GM21447 (cell line): ENCODE measurements around the gene FAM53B.

Experiments
- ATAC-seq: cut with Tn5 transposase; IDR thresholded peaks from one replicate; pipeline ENCODE4 v1.9.1; 2021; ENCODE audit not compliant: unreplicated experiment

FAM53B gene

GRCh38 chr10:124742413-124743190 lies 1.6 kb downstream of the FAM53B start:
- no peak for ATAC-seq

GRCh38 chr10:124741922-124742412 lies 2.2 kb downstream of the FAM53B start:
- ATAC-seq, result no peak

GRCh38 chr10:124741281-124741921 lies 2.8 kb downstream of the FAM53B start:
- peak; percentile 46 for ATAC-seq

GRCh38 chr10:124740369-124741280 lies 3.6 kb downstream of the FAM53B start:
- ATAC-seq, result peak; percentile 18

GRCh38 chr10:124739986-124740368 lies 4.2 kb downstream of the FAM53B start:
- ATAC-seq, result no peak

DNA sequence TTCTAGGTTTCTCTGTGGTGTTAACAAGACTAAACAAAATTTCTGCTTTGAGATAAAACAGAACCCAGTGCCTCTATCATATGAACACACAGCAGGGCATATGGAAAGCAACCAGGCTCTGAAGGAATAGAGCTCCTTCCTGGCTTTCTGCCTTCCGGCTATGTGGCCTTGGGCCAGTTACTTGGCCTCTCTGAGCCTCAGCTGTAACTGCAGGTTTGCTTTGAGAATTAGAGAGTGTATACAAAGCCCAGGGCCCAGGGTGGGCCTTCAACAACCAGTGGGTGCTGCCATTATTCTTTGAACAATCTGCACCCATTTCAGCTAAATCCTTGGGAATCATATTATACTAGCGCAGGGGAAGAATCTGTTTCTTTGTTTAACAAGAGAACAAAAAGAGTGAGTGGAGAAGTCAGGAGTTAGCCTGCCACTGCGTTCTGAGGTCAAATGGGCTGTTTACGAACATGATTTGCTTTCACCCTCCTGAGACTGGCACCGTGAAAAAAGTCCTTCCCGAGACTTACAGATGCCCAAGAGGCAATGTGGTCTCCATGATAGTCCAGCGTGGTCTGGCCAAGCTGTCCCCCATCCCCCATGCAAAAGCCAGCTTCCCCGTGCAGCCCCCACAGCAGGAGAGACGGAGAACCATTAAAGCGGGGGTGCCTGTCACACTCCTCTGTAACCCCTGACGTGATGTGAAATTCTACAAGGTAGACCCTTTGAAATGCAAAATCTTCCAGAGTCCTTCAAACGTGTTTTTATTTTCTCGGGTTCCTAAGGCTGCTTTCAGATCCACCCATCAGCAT lies 4.9 kb downstream of the FAM53B start:
- ATAC-seq, result no peak

GRCh38 chr10:124738441-124738840 lies 5.7 kb downstream of the FAM53B start:
- no peak for ATAC-seq

DNA sequence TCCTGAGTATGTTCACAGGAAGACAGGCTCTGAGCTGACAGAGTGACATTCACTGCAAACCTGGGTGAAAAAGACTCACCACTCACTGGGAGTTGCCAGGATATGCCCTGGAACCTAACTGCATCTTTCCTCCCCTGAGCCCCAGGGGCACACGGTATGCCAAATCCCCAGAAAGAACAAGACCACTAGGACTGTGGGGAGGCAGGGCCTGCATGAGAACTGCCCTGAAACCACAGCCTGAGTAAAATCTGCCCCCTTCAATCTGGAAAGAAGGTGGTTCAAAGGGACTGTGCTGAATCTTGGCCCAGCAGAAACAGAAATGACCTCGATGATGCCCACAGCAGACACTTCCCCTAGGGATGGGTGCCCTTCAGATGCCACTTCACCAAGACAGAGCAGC lies 6.5 kb downstream of the FAM53B start:
- no peak for ATAC-seq

GRCh38 chr10:124737221-124737620 lies 7.0 kb downstream of the FAM53B start:
- no peak for ATAC-seq

GRCh38 chr10:124736491-124737136 lies 7.6 kb downstream of the FAM53B start:
- ATAC-seq, result no peak

- ATAC-seq, result no peak
Observed at GRCh38 chr10:124735491-124736286, 8.5 kb downstream of the FAM53B start.

GRCh38 chr10:124734311-124735166 lies 9.6 kb downstream of the FAM53B start:
- no peak for ATAC-seq

DNA sequence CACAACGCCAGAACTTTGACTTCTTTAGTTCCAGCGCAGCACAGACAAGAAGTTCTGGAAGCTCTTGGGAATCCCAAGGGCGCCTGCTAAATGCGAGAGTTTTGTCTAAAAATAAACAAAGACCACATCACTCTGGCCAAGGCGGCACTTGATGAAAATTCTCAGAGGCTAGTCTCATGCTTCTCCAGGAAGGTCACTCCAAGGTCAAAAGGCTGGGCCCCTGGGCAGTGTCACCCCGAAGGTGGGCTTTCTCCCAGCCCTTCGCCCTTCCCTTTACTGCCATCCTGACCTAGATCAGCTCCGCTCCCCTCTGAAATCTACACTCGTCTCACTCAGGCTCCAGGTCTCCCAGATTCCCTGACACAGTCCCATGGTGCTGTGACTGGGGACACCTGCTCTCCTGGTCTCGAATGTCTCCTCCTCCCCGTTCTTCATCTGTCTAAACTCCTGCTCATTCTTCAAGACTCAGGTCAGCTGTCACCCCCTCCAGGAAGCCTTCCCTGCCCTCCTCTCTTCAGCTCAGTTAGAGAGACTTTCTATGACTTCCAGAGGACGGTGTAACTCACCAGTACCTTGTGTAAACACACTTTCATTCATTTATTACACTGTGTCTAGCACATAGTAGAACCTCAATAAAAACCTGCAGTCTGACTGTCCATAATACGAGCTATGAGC lies 10.5 kb downstream of the FAM53B start:
- no peak for ATAC-seq

- ATAC-seq, result peak; percentile 64
Observed at GRCh38 chr10:124732931-124733570, 11.1 kb downstream of the FAM53B start.

GRCh38 chr10:124731551-124731950 lies 12.6 kb downstream of the FAM53B start:
- ATAC-seq, result no peak

- no peak for ATAC-seq
Observed at GRCh38 chr10:124730790-124731189, 13.4 kb downstream of the FAM53B start.
